H1 (cell line): Measurements from ENCODE around the gene SLC3A2. TPM values are rescaled to one million over a fixed set of nuclear protein-coding genes. Genes with fewer than 3 reads are reported as not detected.

Experiments
- CTCF ChIA-PET: fragments of 300-600 bp; sonication (Branson Sonifier 250); formaldehyde crosslinking; loops from one replicate; lab custom pipeline; 2021; ENCODE audit not compliant: partially characterized antibody; lab: Charles Lee
- POLR2A ChIA-PET: fragments of 300-600 bp; sonication (Branson Sonifier 250); formaldehyde crosslinking; loops from one replicate; lab custom pipeline; 2021; ENCODE audit warnings: inconsistent platforms; ENCODE audit not compliant: partially characterized antibody; lab: Charles Lee
- DNase-seq, 2 experiments: peaks; one replicate each; pipeline versions ENCODE4 v3.0.0 to v3.0.0-alpha.2; 2010 to 2022; ENCODE audit warnings: low spot score in 2 of 2, low read depth in 1 of 2, mixed read lengths in 1 of 2
- FAIRE-seq: peaks from 2 replicates; lab custom pipeline; 2011; peaks lifted over from hg19 to GRCh38; lab: Jason Lieb, UNC
- H2AFZ ChIP-seq: 2 replicates; pipeline ENCODE4 v1.8.1; 2012; ENCODE audit warnings: low read length, inconsistent platforms
- H2AK5ac ChIP-seq: 2 replicates; pipeline ENCODE4 v1.6.1; 2013; ENCODE audit warnings: low read depth, low read length
- H2BK120ac ChIP-seq: replicated peaks from 2 replicates; pipeline ENCODE3; 2013; ENCODE audit warnings: low read depth, low read length, inconsistent platforms
- H2BK12ac ChIP-seq: 2 replicates; pipeline ENCODE4 v1.6.1; 2013; ENCODE audit warnings: low read depth, low read length
- H2BK15ac ChIP-seq: 2 replicates; pipeline ENCODE4 v1.6.1; 2013; ENCODE audit warnings: low read length
- H2BK20ac ChIP-seq: 2 replicates; pipeline ENCODE4 v1.6.1; 2013; ENCODE audit warnings: low read length
- H2BK5ac ChIP-seq: 2 replicates; pipeline ENCODE4 v1.6.1; 2013; ENCODE audit warnings: low read depth, low read length
- H3K14ac ChIP-seq: 2 replicates; pipeline ENCODE4 v1.6.1; 2013; ENCODE audit warnings: inconsistent platforms; ENCODE audit not compliant: insufficient read length
- H3K18ac ChIP-seq: 2 replicates; pipeline ENCODE4 v1.6.1; 2013; ENCODE audit warnings: low read length; ENCODE audit errors: extremely low read depth
- H3K23ac ChIP-seq: 2 replicates; pipeline ENCODE4 v1.6.1; 2013; ENCODE audit warnings: inconsistent platforms; ENCODE audit not compliant: insufficient read length
- H3K23me2 ChIP-seq: 2 replicates; pipeline ENCODE4 v1.6.1; 2013; ENCODE audit warnings: low read depth, low read length
- H3K27ac ChIP-seq: 2 replicates; pipeline ENCODE4 v1.6.1; 2011; ENCODE audit warnings: low read depth, low read length, inconsistent platforms
- H3K27me3 ChIP-seq, 4 experiments: replicated peaks in 1 of 4; 1 replicate in 1 of 4; 2 replicates in 3 of 4; pipeline versions ENCODE4 v1.6.1 to v1.8.1; 2011 to 2013; ENCODE audit warnings: low read length in 3 of 4, mild to moderate bottlenecking in 3 of 4, inconsistent platforms in 2 of 4, mixed read lengths in 2 of 4, moderate library complexity in 1 of 4; ENCODE audit not compliant: control insufficient read depth in 3 of 4, insufficient read depth in 3 of 4; ENCODE audit errors: extremely low read depth in 1 of 4
- H3K36me3 ChIP-seq, 4 experiments: 2 replicates each; pipeline versions ENCODE4 v1.6.1 to v1.8.1; 2011 to 2013; ENCODE audit warnings: mild to moderate bottlenecking in 4 of 4, low read length in 3 of 4, moderate library complexity in 2 of 4, control low read depth in 1 of 4, inconsistent platforms in 1 of 4; ENCODE audit not compliant: insufficient read depth in 4 of 4, control insufficient read depth in 2 of 4
- H3K4ac ChIP-seq: replicated peaks from 2 replicates; pipeline ENCODE3; 2013; ENCODE audit warnings: low read length, low read depth, mixed read lengths, inconsistent platforms; ENCODE audit not compliant: insufficient read length
- H3K4me1 ChIP-seq, 4 experiments: replicated peaks in 1 of 4; 1 replicate in 1 of 4; 2 replicates in 3 of 4; pipeline versions ENCODE4 v1.6.1 to v1.8.1; 2011 to 2013; ENCODE audit warnings: low read length in 3 of 4, inconsistent platforms in 2 of 4, mixed read lengths in 1 of 4; ENCODE audit not compliant: insufficient read depth in 4 of 4, control insufficient read depth in 3 of 4
- H3K4me2 ChIP-seq, 2 experiments: 2 replicates each; pipeline versions ENCODE4 v1.6.1 to v1.8.1; 2011 to 2013; ENCODE audit warnings: low read depth in 2 of 2, low read length in 2 of 2, control low read depth in 1 of 2, inconsistent platforms in 1 of 2, mild to moderate bottlenecking in 1 of 2; ENCODE audit not compliant: insufficient read depth in 1 of 2
- H3K4me3 ChIP-seq, 4 experiments: fragments of 200-600, 300-600 bp in 1 of 4; sonication (generic), shearing (Covaris generic), sonication (Bioruptor Twin) in 1 of 4; 2 replicates each; pipeline versions ENCODE4 v1.5.1 to v1.8.1; 2011 to 2016; ENCODE audit warnings: low read length in 4 of 4, low read depth in 3 of 4, control low read depth in 2 of 4, inconsistent platforms in 2 of 4, mild to moderate bottlenecking in 2 of 4, mixed read lengths in 1 of 4, moderate library complexity in 1 of 4; ENCODE audit not compliant: insufficient read depth in 2 of 4; ENCODE audit errors: extremely low read depth in 1 of 4
- H3K56ac ChIP-seq: replicated peaks from 2 replicates; pipeline ENCODE3; 2013; ENCODE audit warnings: low read depth, mild to moderate bottlenecking, mixed read lengths, low read length, inconsistent platforms; ENCODE audit not compliant: insufficient read length
- H3K79me1 ChIP-seq: 2 replicates; pipeline ENCODE4 v1.6.1; 2013; ENCODE audit warnings: low read depth, low read length, control low read depth
- H3K79me2 ChIP-seq, 2 experiments: 2 replicates each; pipeline versions ENCODE4 v1.6.1 to v1.8.1; 2012 to 2013; ENCODE audit warnings: low read length in 2 of 2, mild to moderate bottlenecking in 2 of 2, inconsistent platforms in 1 of 2; ENCODE audit not compliant: insufficient read depth in 2 of 2, control insufficient read depth in 1 of 2
- H3K9ac ChIP-seq, 4 experiments: replicated peaks in 1 of 4; 1 replicate in 1 of 4; 2 replicates in 3 of 4; pipeline versions ENCODE4 v1.6.1 to v1.8.1; 2011 to 2013; ENCODE audit warnings: low read depth in 3 of 4, low read length in 3 of 4, control low read depth in 2 of 4, mild to moderate bottlenecking in 2 of 4, moderate library complexity in 2 of 4, inconsistent platforms in 1 of 4; ENCODE audit errors: extremely low read depth in 1 of 4
- H3K9me3 ChIP-seq, 2 experiments: 2 replicates each; pipeline versions ENCODE4 v1.6.1 to v1.8.1; 2012 to 2013; ENCODE audit warnings: mild to moderate bottlenecking in 2 of 2, moderate library complexity in 2 of 2, control low read depth in 1 of 2, inconsistent platforms in 1 of 2, low read depth in 1 of 2, low read length in 1 of 2, mixed read lengths in 1 of 2; ENCODE audit not compliant: insufficient read depth in 2 of 2
- H4K20me1 ChIP-seq, 2 experiments: replicated peaks in 1 of 2; 2 replicates each; pipeline versions ENCODE3 to v1.8.1; 2011 to 2013; ENCODE audit warnings: inconsistent platforms in 2 of 2, low read length in 2 of 2, mild to moderate bottlenecking in 1 of 2; ENCODE audit not compliant: insufficient read depth in 2 of 2, control insufficient read depth in 1 of 2
- H4K5ac ChIP-seq: 2 replicates; pipeline ENCODE4 v1.6.1; 2013; ENCODE audit warnings: low read length, low read depth, mixed read lengths, inconsistent platforms; ENCODE audit not compliant: insufficient read length
- H4K8ac ChIP-seq: 2 replicates; pipeline ENCODE4 v1.8.0; 2013; ENCODE audit warnings: mild to moderate bottlenecking, moderate library complexity, low read length, inconsistent platforms; ENCODE audit not compliant: insufficient read depth; ENCODE audit errors: extremely low read depth
- H4K91ac ChIP-seq: replicated peaks from 2 replicates; pipeline ENCODE3; 2013; ENCODE audit warnings: low read length, mixed read lengths, inconsistent platforms; ENCODE audit not compliant: insufficient read length
- BCL11A ChIP-seq, 2 experiments: IDR thresholded peaks; one replicate each; pipeline ENCODE4 v1.6.1; 2011; ENCODE audit warnings: low read depth in 2 of 2, low read length in 2 of 2, mild to moderate bottlenecking in 2 of 2
- CEBPB ChIP-seq: IDR thresholded peaks from 2 replicates; pipeline ENCODE4 v1.6.1; 2012; ENCODE audit warnings: low read depth, low read length
- CHD2 ChIP-seq: IDR thresholded peaks from 2 replicates; pipeline ENCODE4 v1.6.1; 2012; ENCODE audit warnings: low read length, improper control_type of control experiment
- FOSL1 ChIP-seq: IDR thresholded peaks from 2 replicates; pipeline ENCODE4 v1.6.1; 2011; ENCODE audit warnings: mild to moderate bottlenecking, low read depth, low read length, moderate library complexity; ENCODE audit not compliant: insufficient read depth
- RFX5 ChIP-seq: IDR thresholded peaks from 2 replicates; pipeline ENCODE4 v1.6.1; 2011; ENCODE audit warnings: low read depth, low read length, improper control_type of control experiment, borderline replicate concordance
- SP2 ChIP-seq: IDR thresholded peaks from 2 replicates; pipeline ENCODE4 v1.6.1; 2012; ENCODE audit warnings: mild to moderate bottlenecking, low read length, inconsistent platforms
- WGBS, 2 experiments: shearing (Covaris generic) in 1 of 2; methylation state at CpG; one replicate each; pipeline versions ENCODE4 v1.1.6 to v1.1.7; 2013 to 2015; ENCODE audit warnings: low lambda C conversion rate in 2 of 2, mixed read lengths in 2 of 2, inconsistent platforms in 1 of 2, low coverage in 1 of 2, missing lambda C conversion rate in 1 of 2; ENCODE audit not compliant: insufficient replicate concordance in 2 of 2, insufficient coverage in 1 of 2, insufficient read length in 1 of 2; ENCODE audit errors: extremely low coverage in 1 of 2, missing lambda C conversion rate in 1 of 2; 5-methylcytosine and 5-hydroxymethylcytosine counted together
- polyA plus RNA-seq, 7 experiments: library from polyadenylated mRNA; depleted of rRNA in 3 of 7; stranded (reverse) in 5 of 7; unstranded in 2 of 7; fragments of >200 nt in 5 of 7; fragments of 200-250 nt in 2 of 7; gene quantifications; 1 replicate in 5 of 7; 2 replicates in 1 of 7; 4 replicates in 1 of 7; pipeline versions ENCODE4 v1.2.1 to v1.2.3, GENCODE V29; 2011 to 2013; ENCODE audit warnings: missing spikeins in 2 of 7, mixed read lengths in 2 of 7
- total RNA-seq: library from RNA; stranded (reverse); fragmentation: NEBNext Ultra II Directional; extraction: Animal tissue kit (Norgen Biotek cat#: 25700); gene quantifications from 2 replicates; pipeline ENCODE4 v1.2.1, GENCODE V29; 2021

Gene SLC3A2
- total and polyA plus RNA-seq, 2 of the 8 experiments (the other 6 are each of a cell fraction or from before 2014, with no cell fraction given), result 410 to 435 TPM

DNA sequence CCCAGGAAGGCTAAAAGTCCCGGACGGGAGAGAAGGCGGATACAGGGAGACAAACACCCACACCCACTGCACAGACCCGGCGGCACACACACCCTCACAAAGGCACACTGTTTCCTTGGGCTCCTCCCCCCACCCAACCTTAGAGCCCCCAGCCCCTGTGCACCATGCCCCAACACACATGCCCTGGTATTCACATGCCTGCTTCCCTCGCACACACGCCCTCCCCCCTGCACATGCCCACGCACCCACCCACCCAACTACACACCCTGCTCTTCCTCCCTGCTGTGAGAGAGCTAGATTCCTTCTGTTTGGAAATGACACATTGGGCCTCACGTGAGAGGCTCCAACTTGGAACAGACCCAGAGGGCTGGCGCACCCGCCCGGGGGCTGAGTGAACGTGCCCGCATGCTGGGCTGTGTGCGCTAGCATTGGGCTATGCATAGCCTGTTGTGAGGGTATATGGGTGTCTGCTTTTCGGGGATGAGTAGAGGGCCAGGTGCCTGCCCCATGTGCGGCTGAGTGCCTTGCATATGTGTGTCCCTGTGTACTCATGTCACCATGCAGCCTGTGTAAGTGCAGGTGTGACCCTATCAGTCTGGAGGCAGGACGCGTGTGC lies 41.0 kb downstream of the SLC3A2 start:
- CTCF ChIA-PET, result interaction anchor here (0.6 to 16.5 kb wide), 11 partner anchors 16 to 187 kb away, joined by 3 to 232 read pairs (median 3); partner anchors contain the start of gene SLC22A8
- peaks cover 13% of the 10 kb centered on the region for H3K23me2 ChIP-seq
- FAIRE-seq, result no peak

More for the DNA sequence above, 41.0 kb downstream of the SLC3A2 start:
- peak overlapping the region; percentile 61 for H2BK15ac ChIP-seq
- no peak overlapping the region for H4K5ac ChIP-seq
- H3K23ac ChIP-seq, result no peak overlapping the region
- POLR2A ChIA-PET, result interaction anchor here (3.8 to 57.8 kb wide), 4 partner anchors 15 to 81 kb away, joined by 19 to 1185 read pairs (median 78); partner anchors contain the start of gene SLC3A2
- no peak overlapping the region for H3K56ac ChIP-seq
- H2AK5ac ChIP-seq, result 0 out of 2 replicates have a peak overlapping the region, but pooled peaks have one; percentile 1
- no peak overlapping the region for H3K4ac ChIP-seq
- H3K27ac ChIP-seq, result no peak overlapping the region
- no peak overlapping the region for H2BK120ac ChIP-seq
- no peak overlapping the region for H3K4me3 ChIP-seq
- H2BK5ac ChIP-seq, result peak overlapping the region; percentile 7; the same call in 1 of the 2 replicates
- H3K27me3 ChIP-seq, result peaks cover 5 to 33% (median 30%) of the 10 kb centered on the region in 4 experiments
- no peak overlapping the region for H2AFZ ChIP-seq
- no peaks in the 10 kb centered on the region for H3K79me2 ChIP-seq
- H3K9me3 ChIP-seq, result no peaks in the 10 kb centered on the region
- H3K18ac ChIP-seq, result peak overlapping the region; percentile 71
- H3K4me2 ChIP-seq, result no peak overlapping the region
- H3K14ac ChIP-seq, result no peak overlapping the region
- peak overlapping the region; percentile 80; the same call in 1 of the 2 replicates for H2BK12ac ChIP-seq
- no peaks in the 10 kb centered on the region for H4K20me1 ChIP-seq
- TF ChIP-seq SP2 (no peak), CEBPB (no peak), FOSL1 (no peak), RFX5 (no peak), BCL11A (IDR thresholded peaks at IDR 0.05; ENCODE audit: low read depth in 2 of 2, low read length in 2 of 2) (no peak), CHD2 (no peak)
- H3K4me1 ChIP-seq, result peaks cover 0 to 25% (median 13%) of the 10 kb centered on the region in 4 experiments; a peak in 6 of 7 replicates
- H4K91ac ChIP-seq, result peak overlapping the region; percentile 32
- H4K8ac ChIP-seq, result peak overlapping the region; percentile 75
- WGBS, 2 experiments, result 87% methylated on average over 13 of the region's 19 CpGs; no CpG with 5 or more reads in 1 of the 2 experiments
- no peak for DNase-seq
- 0 out of 2 replicates have a peak overlapping the region, but pooled peaks have one; percentile 48 for H2BK20ac ChIP-seq
- H3K36me3 ChIP-seq, result no peaks in the 10 kb centered on the region
- H3K79me1 ChIP-seq, result no peaks in the 10 kb centered on the region
- no peak overlapping the region; a peak in 1 of 7 replicates for H3K9ac ChIP-seq
